Transverse colon (tissue), 4 donors: Measurements from ENCODE around the gene NR5A2. TPM values are rescaled to one million over a fixed set of nuclear protein-coding genes. Genes with fewer than 3 reads are reported as not detected.

Source experiments
- DNase-seq: peaks from one replicate; pipeline ENCODE4 v3.0.0-alpha.2; 2019
- H3K27ac ChIP-seq, 4 donors: fragments of 200-600 bp; sonication (generic); 2 replicates each; pipeline ENCODE4 v1.5.1; 2016 to 2018; ENCODE audit warnings: inconsistent platforms in 4 of 4
- H3K27me3 ChIP-seq: fragments of 200-600 bp; sonication (generic); 2 replicates; pipeline ENCODE4 v1.5.1; 2017; ENCODE audit warnings: inconsistent platforms
- H3K36me3 ChIP-seq, 4 donors: fragments of 200-600 bp; sonication (generic); 2 replicates each; pipeline ENCODE4 v1.5.1; 2017 to 2019; ENCODE audit warnings: inconsistent platforms in 4 of 4
- H3K4me1 ChIP-seq, 4 donors: fragments of 200-600 bp; sonication (generic); 2 replicates each; pipeline ENCODE4 v1.5.1; 2017 to 2020; ENCODE audit warnings: inconsistent platforms in 4 of 4
- H3K4me3 ChIP-seq, 4 donors: fragments of 200-600 bp; sonication (generic); 1 replicate in 1 of 4; 2 replicates in 3 of 4; pipeline versions ENCODE4 v1.5.1 to v1.6.1; 2017 to 2019; ENCODE audit warnings: inconsistent platforms in 4 of 4
- H3K9me3 ChIP-seq, 2 donors: fragments of 200-600 bp; sonication (generic); 2 replicates each; pipeline ENCODE4 v1.5.1; 2017 to 2019; ENCODE audit warnings: inconsistent platforms in 2 of 2
- EP300 ChIP-seq: sonication (generic); formaldehyde crosslinking; IDR thresholded peaks from one replicate; pipeline ENCODE4 v1.6.1; 2017; ENCODE audit warnings: antibody characterized with exemption, low read depth
- POLR2A ChIP-seq: fragments of 450-650 bp; IDR thresholded peaks from one replicate; pipeline ENCODE4 v1.6.1; 2016; ENCODE audit warnings: antibody characterized with exemption, mild to moderate bottlenecking, moderate library complexity
- POLR2AphosphoS5 ChIP-seq, 3 donors: sonication (generic); formaldehyde crosslinking; IDR thresholded peaks; one replicate each; pipeline ENCODE4 v1.6.1; 2016; ENCODE audit warnings: antibody characterized with exemption in 3 of 3
- WGBS, 2 donors: methylation state at CpG; one replicate each; pipeline ENCODE4 v1.1.5; 2018; ENCODE audit warnings: low coverage in 1 of 2; 5-methylcytosine and 5-hydroxymethylcytosine counted together
- in situ Hi-C, 4 donors: fragments of 200-750 bp; cut with MboI; loops; one replicate each; pipeline versions ENCODE4 v1.15.0 to v1.15.1; 2017; ENCODE audit warnings: low sequenced_read_pairs in 3 of 4, low pct_ligation_motif_present in 1 of 4, low pct_unique_long_range_greater_than_20kb in 1 of 4
- intact Hi-C: fragments of 100-400 bp; cut with DNase I; formaldehyde crosslinking; loops from one replicate; pipeline ENCODE4 v1.15.1; 2023; ENCODE audit warnings: low total_unique reads
- total RNA-seq, 4 donors: library from RNA; depleted of rRNA; stranded (reverse); fragments of >200 nt; gene quantifications; one replicate each; pipeline ENCODE4 v1.1.0, GENCODE V29; 2016
- TF ChIP-seq, protein P1 (sequence below), 5 experiments: fragments of 200-600 bp in 3 of 5; fragments of 450-650 bp in 2 of 5; sonication (generic) in 3 of 5; IDR thresholded peaks; 1 replicate in 2 of 5; 2 replicates in 3 of 5; pipeline ENCODE4 v1.5.1; 2016 to 2017; ENCODE audit warnings: antibody characterized with exemption in 5 of 5, inconsistent platforms in 3 of 5, mild to moderate bottlenecking in 2 of 5, moderate library complexity in 1 of 5

NR5A2 gene
- total RNA-seq, 4 donors from 2014 or later = 75.4 to 92.6 (median 85.4) TPM

DNA sequence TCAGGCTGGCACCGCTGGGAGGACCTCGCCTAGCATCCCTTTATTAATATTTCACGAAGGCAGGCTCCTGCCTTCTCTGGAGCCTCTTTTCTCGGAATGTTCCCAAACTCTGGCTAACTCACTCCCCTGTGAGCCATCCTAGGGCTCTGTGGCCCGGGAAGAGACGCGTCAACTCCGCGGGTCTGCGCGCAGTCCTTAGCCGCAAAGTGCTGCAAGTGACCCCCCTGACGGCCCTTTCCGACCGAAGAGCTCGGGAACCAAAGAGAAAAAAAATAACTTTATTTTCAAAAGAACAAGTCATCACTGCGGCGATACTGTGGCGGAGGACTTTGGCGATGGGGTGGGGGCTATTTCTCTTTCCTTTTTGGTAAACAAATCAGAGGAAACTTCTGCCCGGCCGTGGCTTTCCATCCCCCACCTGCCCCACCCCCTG lies 14.6 kb downstream of the NR5A2 start:
- Histone ChIP-seq H3K27ac (peak overlapping the region; percentile 76 to 86 (median 81)), H3K9me3 (no peaks in the 10 kb centered on the region), H3K36me3 (no peaks in the 10 kb centered on the region), H3K4me1 (peaks cover 0 to 60% (median 19%) of the 10 kb centered on the region in 4 donors), H3K4me3 (peak overlapping the region in 3 of 4 donors; percentile 51 to 69 (median 61)), H3K27me3 (peaks cover 97% of the 10 kb centered on the region)
- in situ Hi-C loops = no loop called here
- TF ChIP-seq, protein P1, sequence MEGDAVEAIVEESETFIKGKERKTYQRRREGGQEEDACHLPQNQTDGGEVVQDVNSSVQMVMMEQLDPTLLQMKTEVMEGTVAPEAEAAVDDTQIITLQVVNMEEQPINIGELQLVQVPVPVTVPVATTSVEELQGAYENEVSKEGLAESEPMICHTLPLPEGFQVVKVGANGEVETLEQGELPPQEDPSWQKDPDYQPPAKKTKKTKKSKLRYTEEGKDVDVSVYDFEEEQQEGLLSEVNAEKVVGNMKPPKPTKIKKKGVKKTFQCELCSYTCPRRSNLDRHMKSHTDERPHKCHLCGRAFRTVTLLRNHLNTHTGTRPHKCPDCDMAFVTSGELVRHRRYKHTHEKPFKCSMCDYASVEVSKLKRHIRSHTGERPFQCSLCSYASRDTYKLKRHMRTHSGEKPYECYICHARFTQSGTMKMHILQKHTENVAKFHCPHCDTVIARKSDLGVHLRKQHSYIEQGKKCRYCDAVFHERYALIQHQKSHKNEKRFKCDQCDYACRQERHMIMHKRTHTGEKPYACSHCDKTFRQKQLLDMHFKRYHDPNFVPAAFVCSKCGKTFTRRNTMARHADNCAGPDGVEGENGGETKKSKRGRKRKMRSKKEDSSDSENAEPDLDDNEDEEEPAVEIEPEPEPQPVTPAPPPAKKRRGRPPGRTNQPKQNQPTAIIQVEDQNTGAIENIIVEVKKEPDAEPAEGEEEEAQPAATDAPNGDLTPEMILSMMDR (IDR thresholded peaks at IDR 0.05) = no peak
- TF ChIP-seq POLR2AphosphoS5 (IDR thresholded peaks at IDR 0.05) (no peak), POLR2A (no peak), EP300 (no peak)
- DNase-seq = peak; percentile 70
- 5 to 7% methylated on average over 6 to 22 of the region's 22 CpGs for WGBS, 2 donors
- intact Hi-C loops = no loop called here

DNA sequence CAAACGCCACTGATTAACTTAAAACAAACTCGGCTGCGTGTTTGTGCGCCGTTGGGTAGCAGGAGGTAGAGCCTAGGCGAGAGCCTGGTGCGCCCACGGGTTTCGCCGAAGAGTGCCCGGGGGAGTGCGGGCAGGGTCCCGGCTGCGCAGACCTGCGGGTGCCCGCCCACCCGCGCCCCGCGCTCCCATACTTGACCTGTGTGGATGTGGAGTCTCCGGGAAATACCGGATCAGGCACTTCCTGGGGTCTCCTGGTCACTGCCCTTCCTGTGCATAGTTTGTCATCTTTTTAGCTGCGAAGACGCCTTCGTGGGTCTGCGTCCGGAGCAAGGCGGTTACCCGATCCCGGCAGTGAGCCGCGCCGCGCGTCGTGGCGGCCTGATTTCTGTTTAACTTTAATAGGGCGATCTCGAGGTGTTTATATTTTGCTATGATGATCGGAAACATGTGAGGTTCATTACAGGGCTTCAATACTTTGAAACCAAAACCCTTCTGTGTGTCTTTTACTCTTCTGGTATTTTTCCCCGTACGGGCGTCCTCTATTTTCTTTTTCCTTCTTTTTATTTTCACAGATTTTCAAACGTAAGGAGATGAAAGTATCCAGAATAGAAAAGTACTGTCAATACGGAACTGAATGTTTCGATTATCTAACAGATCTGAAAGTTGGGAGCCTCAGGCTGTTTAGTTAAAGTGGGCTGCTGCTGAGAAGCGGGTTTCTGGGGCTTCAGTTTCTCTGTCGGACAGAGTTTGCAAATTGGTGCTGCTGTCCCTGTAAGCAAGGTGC lies 15.2 kb downstream of the NR5A2 start:
- Histone ChIP-seq H3K4me1 (peaks cover 0 to 56% (median 19%) of the 10 kb centered on the region in 4 donors), H3K9me3 (no peaks in the 10 kb centered on the region), H3K36me3 (no peaks in the 10 kb centered on the region), H3K27me3 (peaks cover 91% of the 10 kb centered on the region), H3K4me3 (peak overlapping the region; percentile 17 to 69 (median 56)), H3K27ac (peak overlapping the region; percentile 76 to 86 (median 81))
- DNase-seq = no peak
- WGBS, 2 donors = 3 to 5% methylated on average over 16 to 44 of the region's 48 CpGs
- in situ Hi-C loops = no loop called here
- intact Hi-C loops = no loop called here
- TF ChIP-seq, protein P1 (IDR thresholded peaks at IDR 0.05) = no peak
- TF ChIP-seq POLR2AphosphoS5 (IDR thresholded peaks at IDR 0.05) (peak in 2 of 3 donors; percentile 34 to 49), POLR2A (peak; percentile 46)

DNA sequence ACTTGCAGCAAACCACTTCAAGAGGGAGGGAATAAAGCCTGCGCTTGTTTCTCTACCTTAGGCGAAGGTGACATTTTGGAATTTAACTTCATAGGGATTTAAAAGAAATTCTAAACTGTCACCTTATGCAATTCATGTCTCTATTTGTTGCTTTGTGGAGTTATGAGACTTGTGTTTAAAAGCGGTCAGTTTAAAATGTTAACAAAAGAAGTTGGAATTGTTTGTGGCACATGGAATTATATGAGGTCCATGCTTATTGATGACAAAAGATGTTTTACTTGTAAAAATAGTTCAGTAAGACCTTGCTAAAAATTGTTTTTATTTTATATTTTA lies 15.8 kb downstream of the NR5A2 start:
- intact Hi-C loops (no loop called here), in situ Hi-C loops (no loop called here)
- H3K4me1 ChIP-seq = peaks cover 0 to 55% (median 18%) of the 10 kb centered on the region in 4 donors
- peaks cover 85% of the 10 kb centered on the region for H3K27me3 ChIP-seq
- peak overlapping the region in 3 of 4 donors; percentile 51 to 69 (median 61) for H3K4me3 ChIP-seq
- 14 to 29% methylated on average over 3 of the region's 3 CpGs for WGBS, 2 donors
- H3K27ac ChIP-seq = peak overlapping the region; percentile 76 to 86 (median 81)
- no peak for DNase-seq
- TF ChIP-seq, protein P1 (IDR thresholded peaks at IDR 0.05) = no peak
- no peak for TF ChIP-seq POLR2AphosphoS5 (IDR thresholded peaks at IDR 0.05)
- H3K36me3 ChIP-seq = no peaks in the 10 kb centered on the region
- H3K9me3 ChIP-seq = no peaks in the 10 kb centered on the region

DNA sequence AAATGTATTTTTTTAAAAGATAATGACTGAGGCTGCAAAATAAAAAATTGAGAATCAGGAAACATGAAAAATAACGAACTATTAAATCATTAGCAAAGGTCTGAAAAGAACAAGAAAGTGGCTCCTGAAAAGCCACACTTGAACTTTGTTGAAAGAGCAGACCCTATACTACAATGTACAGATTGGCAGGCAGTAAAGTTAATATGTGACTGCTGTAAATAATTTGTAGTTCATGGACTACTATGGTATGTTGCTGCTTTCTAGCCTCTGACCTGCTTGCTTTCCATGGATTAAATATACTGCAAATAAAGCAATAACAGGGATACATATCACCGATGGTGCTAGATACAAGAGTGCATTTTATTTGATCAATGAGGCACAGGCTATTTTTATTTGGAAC lies 18.6 kb downstream of the NR5A2 start:
- H3K36me3 ChIP-seq = no peaks in the 10 kb centered on the region
- DNase-seq = no peak
- H3K27me3 ChIP-seq = peaks cover 57% of the 10 kb centered on the region
- intact Hi-C loops = no loop called here
- no peak for TF ChIP-seq EP300
- no peak for TF ChIP-seq POLR2AphosphoS5 (IDR thresholded peaks at IDR 0.05)
- TF ChIP-seq POLR2A = no peak
- TF ChIP-seq, protein P1 (IDR thresholded peaks at IDR 0.05) = no peak
- H3K9me3 ChIP-seq = no peaks in the 10 kb centered on the region
- H3K4me1 ChIP-seq = peaks cover 0 to 31% (median 5%) of the 10 kb centered on the region in 4 donors
- WGBS, 2 donors = 48 to 53% methylated on average over 2 of the region's 2 CpGs
- H3K4me3 ChIP-seq = no peak overlapping the region
- H3K27ac ChIP-seq = no peak overlapping the region
- in situ Hi-C loops = no loop called here
